Gastroesophageal sphincter (tissue), 3 donors: ENCODE results near the gene IRX4.

Experiments used
- POLR2A ChIP-seq, 2 donors: fragments of 450-650 bp; IDR thresholded peaks; one replicate each; pipeline ENCODE4 v1.6.1; 2017; ENCODE audit warnings: antibody characterized with exemption in 2 of 2, mild to moderate bottlenecking in 2 of 2, moderate library complexity in 1 of 2
- TF ChIP-seq, protein P1 (sequence below), 4 experiments: fragments of 200-600 bp in 2 of 4; fragments of 450-650 bp in 2 of 4; sonication (generic) in 1 of 4; IDR thresholded peaks; one replicate each; pipeline ENCODE4 v1.5.1; 2017 to 2019; ENCODE audit warnings: antibody characterized with exemption in 4 of 4, mild to moderate bottlenecking in 2 of 4, moderate library complexity in 2 of 4

GRCh38 chr5:1890296-1890695, 7.6 kb upstream of the IRX4 start:
- TF ChIP-seq, protein P1, sequence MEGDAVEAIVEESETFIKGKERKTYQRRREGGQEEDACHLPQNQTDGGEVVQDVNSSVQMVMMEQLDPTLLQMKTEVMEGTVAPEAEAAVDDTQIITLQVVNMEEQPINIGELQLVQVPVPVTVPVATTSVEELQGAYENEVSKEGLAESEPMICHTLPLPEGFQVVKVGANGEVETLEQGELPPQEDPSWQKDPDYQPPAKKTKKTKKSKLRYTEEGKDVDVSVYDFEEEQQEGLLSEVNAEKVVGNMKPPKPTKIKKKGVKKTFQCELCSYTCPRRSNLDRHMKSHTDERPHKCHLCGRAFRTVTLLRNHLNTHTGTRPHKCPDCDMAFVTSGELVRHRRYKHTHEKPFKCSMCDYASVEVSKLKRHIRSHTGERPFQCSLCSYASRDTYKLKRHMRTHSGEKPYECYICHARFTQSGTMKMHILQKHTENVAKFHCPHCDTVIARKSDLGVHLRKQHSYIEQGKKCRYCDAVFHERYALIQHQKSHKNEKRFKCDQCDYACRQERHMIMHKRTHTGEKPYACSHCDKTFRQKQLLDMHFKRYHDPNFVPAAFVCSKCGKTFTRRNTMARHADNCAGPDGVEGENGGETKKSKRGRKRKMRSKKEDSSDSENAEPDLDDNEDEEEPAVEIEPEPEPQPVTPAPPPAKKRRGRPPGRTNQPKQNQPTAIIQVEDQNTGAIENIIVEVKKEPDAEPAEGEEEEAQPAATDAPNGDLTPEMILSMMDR (IDR thresholded peaks at IDR 0.05): no peak
- no peak for TF ChIP-seq POLR2A (IDR thresholded peaks at IDR 0.05)
